B cell (primary cell): Measurements from ENCODE around the gene OGDH. TPM values are rescaled to one million over a fixed set of nuclear protein-coding genes. Genes with fewer than 3 reads are reported as not detected.

Experiments
- ATAC-seq: fragments of 200-7000 bp; cut with Tn5 transposase; one replicate; pipeline ENCODE4 v1.10.0; 2021; ENCODE audit warnings: low read depth, mild to moderate bottlenecking, moderate number of reproducible peaks, moderate library complexity
- CTCF ChIA-PET: fragments of 350-600 bp; sonication (Branson Sonifier 250); formaldehyde crosslinking; loops from one replicate; lab custom pipeline; 2021; ENCODE audit warnings: antibody characterized with exemption, inconsistent platforms; lab: Charles Lee
- POLR2A ChIA-PET: fragments of 350-600 bp; sonication (Branson Sonifier 250); formaldehyde crosslinking; loops from one replicate; lab custom pipeline; 2021; ENCODE audit warnings: antibody characterized with exemption; lab: Charles Lee
- DNase-seq: peaks from one replicate; pipeline ENCODE4 v3.0.0; 2013
- H2AFZ ChIP-seq: 2 replicates; pipeline ENCODE4 v1.6.1; 2012; ENCODE audit warnings: mild to moderate bottlenecking, low read depth, low read length; ENCODE audit not compliant: insufficient read depth, poor library complexity, severe bottlenecking
- H3K27ac ChIP-seq, 2 donors: 1 replicate in 1 of 2; 2 replicates in 1 of 2; pipeline ENCODE4 v1.5.1; 2012 to 2013; ENCODE audit warnings: low read length in 2 of 2, mild to moderate bottlenecking in 2 of 2, moderate library complexity in 1 of 2
- H3K27me3 ChIP-seq, 4 experiments: fragments of 200-600 bp in 1 of 4; sonication (generic) in 1 of 4; replicated peaks in 1 of 4; 1 replicate in 2 of 4; 2 replicates in 2 of 4; pipeline versions ENCODE4 v1.6.1 to v1.7.0; 2013 to 2016; ENCODE audit warnings: low read length in 3 of 4, mild to moderate bottlenecking in 2 of 4, mixed read lengths in 1 of 4, moderate library complexity in 1 of 4; ENCODE audit not compliant: insufficient read depth in 4 of 4, control insufficient read depth in 3 of 4; ENCODE audit errors: control extremely low read depth in 1 of 4
- H3K36me3 ChIP-seq, 2 experiments: replicated peaks in 1 of 2; 1 replicate in 1 of 2; 2 replicates in 1 of 2; pipeline versions ENCODE4 v1.6.1 to v1.7.1; 2013; ENCODE audit warnings: low read length in 1 of 2; ENCODE audit not compliant: insufficient read depth in 2 of 2, control insufficient read depth in 1 of 2; ENCODE audit errors: control extremely low read depth in 1 of 2, extremely low read depth in 1 of 2
- H3K4me1 ChIP-seq, 2 donors: fragments of 200-600 bp in 1 of 2; sonication (generic) in 1 of 2; 1 replicate in 1 of 2; 2 replicates in 1 of 2; pipeline versions ENCODE4 v1.5.1 to v1.6.1; 2013 to 2017; ENCODE audit warnings: low read length in 2 of 2; ENCODE audit not compliant: control insufficient read depth in 2 of 2, insufficient read depth in 2 of 2
- H3K4me2 ChIP-seq: replicated peaks from 2 replicates; pipeline ENCODE3; 2012; ENCODE audit warnings: mild to moderate bottlenecking, low read depth, low read length; ENCODE audit not compliant: poor library complexity, severe bottlenecking
- H3K4me3 ChIP-seq, 5 experiments: fragments of 200-600 bp in 1 of 5; sonication (generic) in 1 of 5; 1 replicate in 3 of 5; 2 replicates in 2 of 5; pipeline versions ENCODE4 v1.5.1 to v1.7.0; 2011 to 2016; ENCODE audit warnings: low read length in 4 of 5, mild to moderate bottlenecking in 4 of 5, low read depth in 2 of 5, control low read depth in 1 of 5, moderate library complexity in 1 of 5; ENCODE audit not compliant: insufficient read depth in 1 of 5; ENCODE audit errors: control extremely low read depth in 1 of 5, extremely low read depth in 1 of 5
- H3K79me2 ChIP-seq: fragments of 200-600 bp; sonication (generic); one replicate; pipeline ENCODE4 v1.6.0; 2016; ENCODE audit warnings: low read length; ENCODE audit not compliant: control insufficient read depth, insufficient read depth
- H3K9ac ChIP-seq: fragments of 200-600 bp; sonication (generic); 2 replicates; pipeline ENCODE4 v1.6.1; 2017; ENCODE audit warnings: mild to moderate bottlenecking, low read length, moderate library complexity
- H3K9me3 ChIP-seq, 3 donors: one replicate each; pipeline versions ENCODE4 v1.6.1 to v1.7.1; 2013; ENCODE audit warnings: low read length in 2 of 3; ENCODE audit not compliant: control insufficient read depth in 2 of 3, insufficient read depth in 1 of 3; ENCODE audit errors: control extremely low read depth in 1 of 3
- H4K20me1 ChIP-seq: 2 replicates; pipeline ENCODE4 v1.6.0; 2012; ENCODE audit warnings: mild to moderate bottlenecking, low read length; ENCODE audit not compliant: insufficient read depth, control insufficient read depth, poor library complexity, severe bottlenecking
- H3K27ac Mint-ChIP-seq: one replicate; pipeline ENCODE4 v1.8.0; 2021; ENCODE audit warnings: mixed read lengths
- H3K27me3 Mint-ChIP-seq: one replicate; pipeline ENCODE4 v1.8.0; 2021; ENCODE audit warnings: mixed read lengths
- H3K4me1 Mint-ChIP-seq: one replicate; pipeline ENCODE4 v1.8.0; 2021; ENCODE audit warnings: mixed read lengths
- H3K4me3 Mint-ChIP-seq: one replicate; pipeline ENCODE4 v1.8.0; 2021; ENCODE audit warnings: mixed read lengths
- H3K9me3 Mint-ChIP-seq: one replicate; pipeline ENCODE4 v1.8.0; 2022; ENCODE audit warnings: mixed read lengths; ENCODE audit not compliant: insufficient read depth
- CTCF ChIP-seq: fragments of 200-600 bp; IDR thresholded peaks from one replicate; pipeline ENCODE4 v1.8.0; 2022; ENCODE audit warnings: antibody characterized with exemption, mild to moderate bottlenecking
- EZH2 ChIP-seq: IDR thresholded peaks from 2 replicates; pipeline ENCODE4 v1.6.1; 2012; ENCODE audit warnings: borderline replicate concordance, low read depth, mild to moderate bottlenecking, moderate library complexity, low read length; ENCODE audit not compliant: insufficient read depth, poor library complexity, severe bottlenecking
- WGBS: methylation state at CpG from one replicate; pipeline ENCODE4 v1.1.5; 2013; ENCODE audit warnings: missing lambda C conversion rate; ENCODE audit not compliant: insufficient coverage; 5-methylcytosine and 5-hydroxymethylcytosine counted together
- intact Hi-C: fragments of 100-400 bp; cut with micrococcal nuclease; formaldehyde crosslinking; loops from one replicate; pipeline ENCODE4 v1.10.0; 2022
- polyA plus RNA-seq: library from polyadenylated mRNA; depleted of rRNA; stranded (reverse); fragments of >200 nt; gene quantifications from 2 replicates; pipeline ENCODE4 v1.2.3, GENCODE V29; 2012
- total RNA-seq, 2 donors: library from RNA; stranded (reverse); fragments of 120-200 nt in 1 of 2; gene quantifications; 1 replicate in 1 of 2; 2 replicates in 1 of 2; pipeline versions ENCODE4 v1.2.3 to v1.2.4, GENCODE V29; 2013 to 2022

The OGDH gene
- total and polyA plus RNA-seq, 2 donors (not counting 1 experiment from before 2014, with no cell fraction given): 42.6 to 80.2 TPM

- Mint-ChIP-seq H3K27me3 (no peaks in the 10 kb centered on the region), H3K4me1 (peaks cover 31% of the 10 kb centered on the region), H3K9me3 (no peaks in the 10 kb centered on the region), H3K4me3 (peak overlapping the region; percentile 96), H3K27ac (peak overlapping the region; percentile 99)
- ChIA-PET CTCF (interaction anchor here (2.5 to 3.5 kb wide), 2 partner anchors 264 to 552 kb away, joined by 10 to 29 read pairs; partner anchors contain the start of gene H2AZ2), POLR2A (interaction anchor here (1.1 to 2.2 kb wide), 5 partner anchors 23 to 444 kb away, joined by 3 to 12 read pairs (median 5); partner anchors contain the start of genes H2AZ2, NUDCD3 and OGDH)
- WGBS: no CpG with 5 or more reads among the region's 13 CpGs
- H3K9ac ChIP-seq: peak overlapping the region; percentile 96
- ATAC-seq (no peak), DNase-seq (no peak)
- intact Hi-C loops: loop anchor here (5.0 kb wide), 2 partner anchors 419 to 444 kb away; partner anchors contain the start of gene CCM2
- peaks cover 30% of the 10 kb centered on the region for H3K79me2 ChIP-seq
- no peaks in the 10 kb centered on the region for H3K27me3 ChIP-seq
- H3K9me3 ChIP-seq: no peaks in the 10 kb centered on the region
- TF ChIP-seq EZH2 (no peak), CTCF (no peak)
- no peaks in the 10 kb centered on the region for H4K20me1 ChIP-seq
- peaks cover 0 to 27% of the 10 kb centered on the region in 2 experiments for H3K36me3 ChIP-seq
- H3K4me3 ChIP-seq: peak overlapping the region in 3 of 5 experiments; percentile 67 to 99 (median 88)
- H3K4me1 ChIP-seq: peaks cover 21 to 23% of the 10 kb centered on the region in 2 donors
- H2AFZ ChIP-seq: peak overlapping the region; percentile 100
- H3K4me2 ChIP-seq: peak overlapping the region; percentile 98
- peak overlapping the region; percentile 90 to 96 for H3K27ac ChIP-seq
These were observed 23.1 kb upstream of the OGDH start for GRCh38 chr7:44583146-44583865.
